Stomach smooth muscle (tissue), 2 donors: ENCODE results near the gene ZFR2.

Experiments used
- H3K27ac ChIP-seq: one replicate; pipeline ENCODE4 v1.7.0; 2013; ENCODE audit warnings: mild to moderate bottlenecking, low read length, inconsistent platforms
- H3K27me3 ChIP-seq, 2 donors: one replicate each; pipeline ENCODE4 v1.7.0; 2013; ENCODE audit warnings: low read length in 2 of 2; ENCODE audit not compliant: insufficient read depth in 2 of 2, control insufficient read depth in 1 of 2
- H3K36me3 ChIP-seq, 2 donors: one replicate each; pipeline ENCODE4 v1.7.0; 2013; ENCODE audit warnings: low read length in 2 of 2; ENCODE audit not compliant: control insufficient read depth in 2 of 2, insufficient read depth in 2 of 2
- H3K4me1 ChIP-seq: one replicate; pipeline ENCODE4 v1.7.0; 2013; ENCODE audit warnings: low read length; ENCODE audit not compliant: control insufficient read depth, insufficient read depth
- H3K4me3 ChIP-seq, 2 donors: one replicate each; pipeline ENCODE4 v1.7.0; 2013; ENCODE audit warnings: low read length in 2 of 2
- H3K9ac ChIP-seq, 2 donors: one replicate each; pipeline ENCODE4 v1.7.0; 2013; ENCODE audit warnings: low read length in 2 of 2, mild to moderate bottlenecking in 1 of 2
- H3K9me3 ChIP-seq, 2 donors: one replicate each; pipeline ENCODE4 v1.7.0; 2013; ENCODE audit warnings: low read length in 2 of 2; ENCODE audit not compliant: control insufficient read depth in 2 of 2
- donor health status: healthy.
- donor health status: Pancreatic carcinoma.

Gene ZFR2

GRCh38 chr19:3868770-3869456 is at the start of gene ZFR2:
TSS of gene ZFR2 (minus strand) at chr19:3869038. CDS start at chr19:3869017, 21 bp downstream.
- no peak within 1 kb of the TSS for H3K4me3 ChIP-seq
- H3K27me3 ChIP-seq: peaks cover 23 to 42% of the 10 kb centered on the region in 2 donors

GRCh38 chr19:3916033-3916432 is 47.2 kb upstream of the ZFR2 start:
- no peaks in the 10 kb centered on the region for H3K9me3 ChIP-seq
- no peaks in the 10 kb centered on the region for H3K4me1 ChIP-seq
- H3K9ac ChIP-seq: no peak overlapping the region
- peaks cover 0 to 3% of the 10 kb centered on the region in 2 donors for H3K27me3 ChIP-seq
- H3K27ac ChIP-seq: no peak overlapping the region
- H3K36me3 ChIP-seq: no peaks in the 10 kb centered on the region
- H3K4me3 ChIP-seq: no peak overlapping the region

More at GRCh38 chr19:3868770-3869456, at the start of gene ZFR2:
- Histone ChIP-seq H3K4me1 (no peaks in the 10 kb centered on the region), H3K9me3 (peaks cover 0 to 4% of the 10 kb centered on the region in 2 donors), H3K9ac (no peak within 1 kb of the TSS), H3K36me3 (no peaks in the 10 kb centered on the region), H3K27ac (no peak within 1 kb of the TSS)

GRCh38 chr19:3914199-3914598 is 45.4 kb upstream of the ZFR2 start:
- Histone ChIP-seq H3K27me3 (peaks cover 0 to 3% of the 10 kb centered on the region in 2 donors), H3K9ac (no peak overlapping the region), H3K4me3 (no peak overlapping the region), H3K36me3 (no peaks in the 10 kb centered on the region), H3K27ac (no peak overlapping the region), H3K9me3 (peaks cover 5 to 8% of the 10 kb centered on the region in 2 donors), H3K4me1 (no peaks in the 10 kb centered on the region)

- Histone ChIP-seq H3K9me3 (peaks cover 5 to 8% of the 10 kb centered on the region in 2 donors), H3K27me3 (no peaks in the 10 kb centered on the region), H3K4me3 (no peak overlapping the region), H3K4me1 (no peaks in the 10 kb centered on the region), H3K36me3 (no peaks in the 10 kb centered on the region), H3K9ac (no peak overlapping the region), H3K27ac (no peak overlapping the region)
Measured at GRCh38 chr19:3910105-3910504, 41.3 kb upstream of the ZFR2 start.

GRCh38 chr19:3908266-3909054 is 39.6 kb upstream of the ZFR2 start:
- Histone ChIP-seq H3K36me3 (no peaks in the 10 kb centered on the region), H3K27me3 (no peaks in the 10 kb centered on the region), H3K4me3 (no peak overlapping the region), H3K4me1 (no peaks in the 10 kb centered on the region), H3K9ac (no peak overlapping the region), H3K27ac (no peak overlapping the region), H3K9me3 (peaks cover 5 to 8% of the 10 kb centered on the region in 2 donors)

- Histone ChIP-seq H3K27me3 (no peaks in the 10 kb centered on the region), H3K27ac (no peak overlapping the region), H3K9ac (no peak overlapping the region), H3K4me3 (no peak overlapping the region), H3K9me3 (peaks cover 5 to 8% of the 10 kb centered on the region in 2 donors), H3K36me3 (no peaks in the 10 kb centered on the region), H3K4me1 (no peaks in the 10 kb centered on the region)
Measured at GRCh38 chr19:3907626-3908265, 38.9 kb upstream of the ZFR2 start.

- Histone ChIP-seq H3K27me3 (peaks cover 0 to 4% of the 10 kb centered on the region in 2 donors), H3K4me3 (no peak overlapping the region), H3K9me3 (no peaks in the 10 kb centered on the region), H3K36me3 (no peaks in the 10 kb centered on the region), H3K27ac (no peak overlapping the region), H3K4me1 (peaks cover 2% of the 10 kb centered on the region), H3K9ac (no peak overlapping the region)
Measured at GRCh38 chr19:3904233-3904632, 35.4 kb upstream of the ZFR2 start.

- Histone ChIP-seq H3K27ac (no peak overlapping the region), H3K9me3 (peaks cover 0 to 12% of the 10 kb centered on the region in 2 donors), H3K9ac (no peak overlapping the region), H3K27me3 (peaks cover 0 to 4% of the 10 kb centered on the region in 2 donors), H3K4me3 (no peak overlapping the region), H3K36me3 (no peaks in the 10 kb centered on the region), H3K4me1 (peaks cover 2% of the 10 kb centered on the region)
Measured at GRCh38 chr19:3902317-3902973, 33.6 kb upstream of the ZFR2 start.

- H3K9ac ChIP-seq: no peak overlapping the region
- H3K36me3 ChIP-seq: no peaks in the 10 kb centered on the region
- peaks cover 2% of the 10 kb centered on the region for H3K4me1 ChIP-seq
- H3K4me3 ChIP-seq: no peak overlapping the region
- H3K27ac ChIP-seq: no peak overlapping the region
- peaks cover 0 to 12% of the 10 kb centered on the region in 2 donors for H3K9me3 ChIP-seq
- peaks cover 0 to 4% of the 10 kb centered on the region in 2 donors for H3K27me3 ChIP-seq
Measured at GRCh38 chr19:3899531-3900294, 30.9 kb upstream of the ZFR2 start.

GRCh38 chr19:3898426-3898825 is 29.6 kb upstream of the ZFR2 start:
- Histone ChIP-seq H3K27ac (no peak overlapping the region), H3K36me3 (no peaks in the 10 kb centered on the region), H3K9me3 (peaks cover 0 to 12% of the 10 kb centered on the region in 2 donors)

More at GRCh38 chr19:3898426-3898825, 29.6 kb upstream of the ZFR2 start:
- Histone ChIP-seq H3K4me3 (no peak overlapping the region), H3K27me3 (peaks cover 0 to 4% of the 10 kb centered on the region in 2 donors), H3K4me1 (peaks cover 2% of the 10 kb centered on the region), H3K9ac (no peak overlapping the region)
